ENCODE results near the gene TSPAN17.
A peak's percentile ranks its signal among the peaks of the same experiment; 100 is the strongest.

Gene TSPAN17

DNA sequence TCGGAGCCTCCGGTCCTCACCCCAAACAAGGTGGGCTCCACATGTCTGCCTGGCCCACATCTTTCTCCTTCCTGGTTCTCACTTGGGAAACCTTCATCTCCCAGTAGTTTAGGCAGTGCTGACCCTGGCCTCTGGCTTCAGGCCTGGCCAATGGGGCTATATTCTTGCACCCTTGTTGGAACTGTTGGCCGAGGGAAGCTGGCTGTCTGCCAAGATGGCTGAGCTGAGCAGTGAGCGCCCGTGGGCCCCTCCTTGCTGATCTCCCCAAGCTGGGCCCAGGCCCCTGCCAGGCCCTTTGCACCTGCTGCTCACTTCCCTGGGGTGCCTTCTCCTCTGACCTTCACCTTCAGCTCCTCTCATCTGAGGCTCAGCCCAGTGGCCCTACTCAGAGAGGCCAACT lies 31.3 kb downstream of the TSPAN17 start:
- Histone ChIP-seq H3K4me1 (ENCODE audit: control insufficient read depth in 2 of 2, insufficient read depth in 2 of 2, low read length in 2 of 2) (no peaks in the 10 kb centered on the region), H3K27ac (ENCODE audit: low read depth in 2 of 2, low read length in 2 of 2) (no peak overlapping the region), H3K9me3 (ENCODE audit: control insufficient read depth in 2 of 2, low read length in 2 of 2) (no peaks in the 10 kb centered on the region), H3K9ac (ENCODE audit: low read depth in 1 of 2, low read length in 2 of 2) (no peak overlapping the region), H3K27me3 (ENCODE audit: control insufficient read depth in 2 of 2, insufficient read depth in 2 of 2, low read length in 2 of 2) (peaks cover 8 to 18% of the 10 kb centered on the region in 2 donors), H3K36me3 (ENCODE audit: control insufficient read depth in 2 of 2, insufficient read depth in 2 of 2, low read length in 2 of 2) (no peaks in the 10 kb centered on the region), H3K4me3 (ENCODE audit: low read length in 2 of 2) (no peak overlapping the region)

DNA sequence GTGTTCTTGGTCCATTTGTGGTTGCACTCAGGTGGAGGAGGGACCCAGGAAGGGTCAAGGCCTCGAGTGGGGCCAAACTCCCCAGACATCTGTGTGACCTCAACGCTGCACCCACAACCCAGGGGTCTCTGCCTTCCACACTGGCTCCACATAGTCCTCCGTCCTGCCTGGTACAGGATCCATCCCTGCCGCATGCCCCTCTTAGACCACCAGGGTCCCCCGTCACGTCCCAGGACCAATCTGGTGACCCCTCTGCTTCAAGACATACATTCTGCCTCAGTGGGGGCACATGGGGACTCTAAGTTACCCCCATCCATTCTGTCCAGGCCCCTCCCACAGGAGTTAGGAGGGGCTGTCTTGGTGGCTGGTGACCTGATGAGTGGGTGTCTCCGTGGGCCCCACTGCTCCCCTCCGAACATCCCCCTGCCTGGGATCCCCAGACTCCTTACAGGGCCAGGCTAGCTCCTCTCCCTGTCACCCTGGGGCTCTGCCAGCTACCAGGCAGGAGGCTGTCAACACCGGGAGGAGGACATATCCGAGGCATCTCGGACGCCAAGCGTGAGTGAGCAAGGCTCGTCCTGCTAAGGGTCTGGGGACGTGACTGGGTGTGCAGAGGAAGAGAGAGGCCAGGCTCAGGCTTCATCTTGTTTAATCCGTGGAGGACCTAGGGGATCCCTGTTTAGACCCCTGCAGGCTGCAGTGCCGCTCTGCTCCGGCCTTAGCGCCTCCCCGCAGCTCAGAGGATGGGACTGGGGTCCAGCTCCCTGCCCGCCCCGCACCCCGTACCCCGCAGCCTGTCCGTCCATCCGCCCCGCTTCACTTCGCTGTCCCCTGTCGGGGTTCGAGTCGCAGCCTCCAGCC lies 32.3 kb downstream of the TSPAN17 start:
- Histone ChIP-seq H3K27ac (ENCODE audit: low read depth in 2 of 2, low read length in 2 of 2) (no peak overlapping the region), H3K36me3 (ENCODE audit: control insufficient read depth in 2 of 2, insufficient read depth in 2 of 2, low read length in 2 of 2) (no peaks in the 10 kb centered on the region), H3K9me3 (ENCODE audit: control insufficient read depth in 2 of 2, low read length in 2 of 2) (no peaks in the 10 kb centered on the region), H3K27me3 (ENCODE audit: control insufficient read depth in 2 of 2, insufficient read depth in 2 of 2, low read length in 2 of 2) (peaks cover 8 to 18% of the 10 kb centered on the region in 2 donors), H3K4me1 (ENCODE audit: control insufficient read depth in 2 of 2, insufficient read depth in 2 of 2, low read length in 2 of 2) (no peaks in the 10 kb centered on the region), H3K9ac (ENCODE audit: low read depth in 1 of 2, low read length in 2 of 2) (no peak overlapping the region), H3K4me3 (ENCODE audit: low read length in 2 of 2) (no peak overlapping the region)

DNA sequence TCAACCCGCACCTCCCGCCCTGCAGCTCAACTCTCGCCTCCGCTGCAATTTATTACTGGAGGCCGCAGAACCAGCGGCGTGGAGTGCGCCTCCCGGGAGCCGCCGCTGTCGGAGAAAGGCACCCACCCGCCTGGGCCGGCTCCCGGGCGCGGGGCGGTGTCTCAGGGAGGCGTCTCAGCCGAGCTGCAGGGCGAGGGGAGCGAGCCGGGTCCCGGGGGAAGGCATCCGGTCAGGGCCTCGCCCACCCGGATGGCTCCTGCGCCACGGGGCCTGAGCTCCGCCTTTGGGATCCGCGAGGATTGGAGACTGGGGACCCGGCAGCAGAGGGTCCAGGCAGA lies 32.9 kb downstream of the TSPAN17 start:
- Histone ChIP-seq H3K9me3 (ENCODE audit: control insufficient read depth in 2 of 2, low read length in 2 of 2) (no peaks in the 10 kb centered on the region), H3K4me3 (ENCODE audit: low read length in 2 of 2) (no peak overlapping the region), H3K27me3 (ENCODE audit: control insufficient read depth in 2 of 2, insufficient read depth in 2 of 2, low read length in 2 of 2) (peaks cover 8 to 18% of the 10 kb centered on the region in 2 donors), H3K36me3 (ENCODE audit: control insufficient read depth in 2 of 2, insufficient read depth in 2 of 2, low read length in 2 of 2) (no peaks in the 10 kb centered on the region), H3K4me1 (ENCODE audit: control insufficient read depth in 2 of 2, insufficient read depth in 2 of 2, low read length in 2 of 2) (no peaks in the 10 kb centered on the region), H3K27ac (ENCODE audit: low read depth in 2 of 2, low read length in 2 of 2) (no peak overlapping the region), H3K9ac (ENCODE audit: low read depth in 1 of 2, low read length in 2 of 2) (no peak overlapping the region)

DNA sequence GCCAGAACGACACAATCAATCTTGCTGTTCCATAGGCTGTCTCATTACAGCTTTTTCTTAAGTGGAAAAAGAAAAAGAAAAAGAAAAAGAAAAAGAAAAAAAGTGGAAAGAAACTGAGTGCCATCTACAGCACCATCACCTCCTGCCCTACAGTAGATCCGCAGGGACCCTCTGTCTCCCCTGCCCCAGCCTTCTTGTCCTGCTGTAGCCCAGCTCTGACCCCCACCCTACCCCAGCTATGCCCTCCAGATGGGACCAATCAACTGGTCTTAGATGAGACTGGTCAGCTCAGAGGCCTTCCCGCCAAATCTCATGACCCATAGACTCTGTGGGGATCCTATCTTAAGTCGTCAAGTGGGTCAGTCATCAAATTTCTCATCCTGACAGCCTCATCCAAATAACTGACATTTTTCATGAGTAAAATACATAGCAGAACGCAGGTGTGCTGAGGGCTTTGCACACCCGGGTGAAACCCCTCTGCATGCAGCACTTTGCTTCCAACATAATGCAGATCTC lies 34.8 kb downstream of the TSPAN17 start:
- Histone ChIP-seq H3K9ac (ENCODE audit: low read depth in 1 of 2, low read length in 2 of 2) (no peak overlapping the region), H3K27ac (ENCODE audit: low read depth in 2 of 2, low read length in 2 of 2) (no peak overlapping the region), H3K4me3 (ENCODE audit: low read length in 2 of 2) (no peak overlapping the region), H3K4me1 (ENCODE audit: control insufficient read depth in 2 of 2, insufficient read depth in 2 of 2, low read length in 2 of 2) (no peaks in the 10 kb centered on the region), H3K9me3 (ENCODE audit: control insufficient read depth in 2 of 2, low read length in 2 of 2) (no peaks in the 10 kb centered on the region), H3K36me3 (ENCODE audit: control insufficient read depth in 2 of 2, insufficient read depth in 2 of 2, low read length in 2 of 2) (no peaks in the 10 kb centered on the region), H3K27me3 (ENCODE audit: control insufficient read depth in 2 of 2, insufficient read depth in 2 of 2, low read length in 2 of 2) (peaks cover 8 to 18% of the 10 kb centered on the region in 2 donors)

DNA sequence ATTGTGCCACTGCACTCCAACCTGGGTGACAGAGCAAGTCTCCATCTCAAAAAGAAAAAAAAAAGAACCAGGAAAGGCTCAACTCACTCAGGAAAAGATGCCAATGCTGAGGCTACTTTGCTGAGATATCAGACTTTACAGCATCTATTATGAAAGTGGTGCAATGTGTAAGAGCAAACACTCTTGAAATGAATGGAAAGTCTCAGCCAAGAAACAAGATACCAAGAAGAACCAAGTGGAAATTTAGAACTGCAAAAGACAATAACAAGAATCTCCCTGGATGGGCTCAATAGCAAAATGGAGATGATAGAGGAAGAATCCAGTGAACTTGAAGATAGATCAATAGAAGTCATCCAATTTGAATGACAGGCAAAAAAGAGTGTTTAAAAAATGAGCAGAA lies 37.7 kb downstream of the TSPAN17 start:
- Histone ChIP-seq H3K4me1 (ENCODE audit: control insufficient read depth in 2 of 2, insufficient read depth in 2 of 2, low read length in 2 of 2) (no peaks in the 10 kb centered on the region), H3K27me3 (ENCODE audit: control insufficient read depth in 2 of 2, insufficient read depth in 2 of 2, low read length in 2 of 2) (peaks cover 0 to 16% of the 10 kb centered on the region in 2 donors), H3K9me3 (ENCODE audit: control insufficient read depth in 2 of 2, low read length in 2 of 2) (no peaks in the 10 kb centered on the region), H3K27ac (ENCODE audit: low read depth in 2 of 2, low read length in 2 of 2) (no peak overlapping the region), H3K4me3 (ENCODE audit: low read length in 2 of 2) (no peak overlapping the region), H3K36me3 (ENCODE audit: control insufficient read depth in 2 of 2, insufficient read depth in 2 of 2, low read length in 2 of 2) (no peaks in the 10 kb centered on the region), H3K9ac (ENCODE audit: low read depth in 1 of 2, low read length in 2 of 2) (no peak overlapping the region)

DNA sequence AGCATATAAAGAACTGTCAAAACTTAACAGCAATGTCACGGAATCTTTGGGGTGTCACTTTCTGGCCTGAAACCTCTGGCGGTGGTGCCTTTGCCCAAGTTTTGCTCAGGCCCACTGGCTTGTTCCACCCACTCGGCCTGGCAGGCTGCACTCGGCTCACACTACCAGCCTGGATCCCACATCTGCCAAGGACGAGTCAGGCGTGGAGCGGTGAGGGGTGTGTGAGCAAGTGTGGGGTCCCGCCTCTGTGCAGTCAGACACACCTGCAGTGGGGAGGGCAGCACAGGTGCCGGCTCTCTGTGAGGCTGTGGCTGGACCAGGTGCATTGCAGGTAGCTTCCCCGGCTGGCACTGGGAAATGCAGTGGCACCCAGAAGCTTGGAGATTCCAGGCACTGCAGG lies 40.0 kb downstream of the TSPAN17 start:
- H3K27me3 ChIP-seq (ENCODE audit: control insufficient read depth in 2 of 2, insufficient read depth in 2 of 2, low read length in 2 of 2), result peaks cover 0 to 6% of the 10 kb centered on the region in 2 donors
- H3K4me3 ChIP-seq (ENCODE audit: low read length in 2 of 2), result no peak overlapping the region
- H3K27ac ChIP-seq (ENCODE audit: low read depth in 2 of 2, low read length in 2 of 2), result no peak overlapping the region
- H3K36me3 ChIP-seq (ENCODE audit: control insufficient read depth in 2 of 2, insufficient read depth in 2 of 2, low read length in 2 of 2), result no peaks in the 10 kb centered on the region
- no peaks in the 10 kb centered on the region for H3K9me3 ChIP-seq (ENCODE audit: control insufficient read depth in 2 of 2, low read length in 2 of 2)
- H3K4me1 ChIP-seq (ENCODE audit: control insufficient read depth in 2 of 2, insufficient read depth in 2 of 2, low read length in 2 of 2), result peaks cover 2 to 3% of the 10 kb centered on the region in 2 donors
- no peak overlapping the region for H3K9ac ChIP-seq (ENCODE audit: low read depth in 1 of 2, low read length in 2 of 2)

DNA sequence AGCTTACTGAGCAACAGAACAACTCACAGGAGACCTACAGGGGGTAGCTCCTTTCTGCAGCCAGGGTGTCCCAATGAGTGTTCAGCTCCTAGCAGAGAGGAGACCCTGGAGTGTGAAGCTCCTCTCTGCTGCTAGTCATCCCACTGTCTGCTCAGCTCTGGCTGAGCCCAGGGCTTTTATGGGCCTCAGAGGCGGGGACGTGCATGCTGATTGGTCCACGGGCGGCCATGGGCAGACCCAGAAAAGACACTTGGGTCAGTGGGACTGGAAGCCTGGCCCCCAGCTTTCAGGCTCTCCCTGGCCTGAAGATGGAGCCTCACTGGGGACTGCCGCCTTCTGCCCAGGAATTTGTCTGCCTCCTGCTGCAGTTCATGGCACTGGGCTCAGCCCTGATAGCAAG lies 40.6 kb downstream of the TSPAN17 start:
- Histone ChIP-seq H3K27ac (ENCODE audit: low read depth in 2 of 2, low read length in 2 of 2) (no peak overlapping the region), H3K36me3 (ENCODE audit: control insufficient read depth in 2 of 2, insufficient read depth in 2 of 2, low read length in 2 of 2) (no peaks in the 10 kb centered on the region), H3K4me1 (ENCODE audit: control insufficient read depth in 2 of 2, insufficient read depth in 2 of 2, low read length in 2 of 2) (peaks cover 6 to 8% of the 10 kb centered on the region in 2 donors), H3K9ac (ENCODE audit: low read depth in 1 of 2, low read length in 2 of 2) (no peak overlapping the region), H3K27me3 (ENCODE audit: control insufficient read depth in 2 of 2, insufficient read depth in 2 of 2, low read length in 2 of 2) (peaks cover 0 to 5% of the 10 kb centered on the region in 2 donors), H3K4me3 (ENCODE audit: low read length in 2 of 2) (no peak overlapping the region), H3K9me3 (ENCODE audit: control insufficient read depth in 2 of 2, low read length in 2 of 2) (no peaks in the 10 kb centered on the region)

DNA sequence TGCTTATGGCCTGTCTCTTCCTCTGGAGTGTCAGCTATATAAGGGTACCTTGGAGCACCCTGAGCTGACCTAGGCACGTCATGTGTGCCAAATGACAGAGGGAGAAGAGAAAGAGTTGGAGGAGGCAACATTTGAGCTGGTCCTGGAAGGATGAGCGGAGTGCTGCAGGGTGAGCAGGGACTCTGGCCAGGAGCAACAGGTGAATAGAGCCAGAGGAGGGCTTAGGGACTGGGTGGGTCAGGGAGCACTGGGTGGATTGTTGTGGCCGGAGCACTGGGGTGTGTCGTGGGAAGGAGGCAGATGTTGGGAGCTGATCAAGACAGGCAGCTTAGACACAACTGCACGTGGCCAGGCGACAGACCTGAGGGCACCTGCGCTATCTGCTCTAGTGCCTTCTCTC lies 43.6 kb downstream of the TSPAN17 start:
- peaks cover 0 to 5% of the 10 kb centered on the region in 2 donors for H3K27me3 ChIP-seq (ENCODE audit: control insufficient read depth in 2 of 2, insufficient read depth in 2 of 2, low read length in 2 of 2)
- H3K27ac ChIP-seq (ENCODE audit: low read depth in 2 of 2, low read length in 2 of 2), result no peak overlapping the region
- no peak overlapping the region for H3K9ac ChIP-seq (ENCODE audit: low read depth in 1 of 2, low read length in 2 of 2)
- no peaks in the 10 kb centered on the region for H3K36me3 ChIP-seq (ENCODE audit: control insufficient read depth in 2 of 2, insufficient read depth in 2 of 2, low read length in 2 of 2)
- peaks cover 12% of the 10 kb centered on the region in 2 donors for H3K4me1 ChIP-seq (ENCODE audit: control insufficient read depth in 2 of 2, insufficient read depth in 2 of 2, low read length in 2 of 2)
- H3K9me3 ChIP-seq (ENCODE audit: control insufficient read depth in 2 of 2, low read length in 2 of 2), result no peaks in the 10 kb centered on the region
- H3K4me3 ChIP-seq (ENCODE audit: low read length in 2 of 2), result no peak overlapping the region

DNA sequence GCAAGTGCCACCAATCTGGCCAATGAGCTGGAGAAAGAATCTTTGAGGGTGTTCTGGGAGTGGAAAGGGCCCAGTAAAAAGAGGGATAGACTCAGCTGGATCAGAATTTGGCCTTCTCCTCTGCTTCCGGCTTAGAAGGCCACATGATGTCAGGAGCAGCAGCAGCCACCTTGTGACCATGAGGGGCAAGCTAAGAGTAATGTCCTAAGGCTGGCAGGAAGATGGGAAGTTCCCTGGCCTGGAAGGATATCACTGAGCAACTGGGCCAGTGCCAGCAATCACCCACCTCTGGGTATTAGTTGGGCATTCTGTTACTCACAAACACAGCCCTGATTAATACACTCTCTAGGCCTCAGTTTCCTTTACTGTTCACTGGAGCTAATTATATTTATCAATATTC lies 44.2 kb downstream of the TSPAN17 start:
- Histone ChIP-seq H3K9ac (ENCODE audit: low read depth in 1 of 2, low read length in 2 of 2) (no peak overlapping the region), H3K36me3 (ENCODE audit: control insufficient read depth in 2 of 2, insufficient read depth in 2 of 2, low read length in 2 of 2) (no peaks in the 10 kb centered on the region), H3K27ac (ENCODE audit: low read depth in 2 of 2, low read length in 2 of 2) (no peak overlapping the region), H3K4me3 (ENCODE audit: low read length in 2 of 2) (no peak overlapping the region), H3K27me3 (ENCODE audit: control insufficient read depth in 2 of 2, insufficient read depth in 2 of 2, low read length in 2 of 2) (peaks cover 0 to 5% of the 10 kb centered on the region in 2 donors), H3K4me1 (ENCODE audit: control insufficient read depth in 2 of 2, insufficient read depth in 2 of 2, low read length in 2 of 2) (peaks cover 12% of the 10 kb centered on the region in 2 donors), H3K9me3 (ENCODE audit: control insufficient read depth in 2 of 2, low read length in 2 of 2) (no peaks in the 10 kb centered on the region)

DNA sequence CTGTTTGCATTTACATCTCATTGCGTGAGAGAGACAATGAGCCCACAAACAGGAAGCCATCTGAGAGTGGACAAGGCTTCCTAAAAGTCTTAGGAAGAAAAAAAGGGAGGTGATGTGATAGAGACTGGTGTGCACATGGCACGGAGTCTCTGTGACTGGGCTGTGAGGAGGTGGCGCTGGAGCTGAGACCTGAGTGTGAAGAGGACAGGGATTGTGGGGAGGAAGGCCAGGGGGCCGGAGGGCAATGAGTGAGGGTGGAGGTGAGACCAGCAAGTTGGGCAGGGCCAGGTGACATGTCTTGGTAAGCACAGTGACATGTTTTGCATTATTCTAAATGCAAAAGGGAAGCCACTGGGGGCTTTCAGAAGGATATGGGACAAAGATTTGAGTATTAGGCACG lies 45.0 kb downstream of the TSPAN17 start:
- H3K4me1 ChIP-seq (ENCODE audit: control insufficient read depth in 2 of 2, insufficient read depth in 2 of 2, low read length in 2 of 2), result peaks cover 12% of the 10 kb centered on the region in 2 donors
- H3K27me3 ChIP-seq (ENCODE audit: control insufficient read depth in 2 of 2, insufficient read depth in 2 of 2, low read length in 2 of 2), result peaks cover 2 to 9% of the 10 kb centered on the region in 2 donors
- no peak overlapping the region for H3K9ac ChIP-seq (ENCODE audit: low read depth in 1 of 2, low read length in 2 of 2)
- no peaks in the 10 kb centered on the region for H3K36me3 ChIP-seq (ENCODE audit: control insufficient read depth in 2 of 2, insufficient read depth in 2 of 2, low read length in 2 of 2)
- H3K9me3 ChIP-seq (ENCODE audit: control insufficient read depth in 2 of 2, low read length in 2 of 2), result no peaks in the 10 kb centered on the region
- H3K4me3 ChIP-seq (ENCODE audit: low read length in 2 of 2), result peak overlapping the region in 1 of 2 donors; percentile 44
- H3K27ac ChIP-seq (ENCODE audit: low read depth in 2 of 2, low read length in 2 of 2), result peak overlapping the region; percentile 53 to 74
